ENCODE measurements around the gene LRP1B. TPM values are rescaled to one million over a fixed set of nuclear protein-coding genes. Genes with fewer than 3 reads are reported as not detected.

The LRP1B gene
- total RNA-seq, 4 donors from 2014 or later, result 37.1 to 82.7 (median 50.9) TPM

DNA sequence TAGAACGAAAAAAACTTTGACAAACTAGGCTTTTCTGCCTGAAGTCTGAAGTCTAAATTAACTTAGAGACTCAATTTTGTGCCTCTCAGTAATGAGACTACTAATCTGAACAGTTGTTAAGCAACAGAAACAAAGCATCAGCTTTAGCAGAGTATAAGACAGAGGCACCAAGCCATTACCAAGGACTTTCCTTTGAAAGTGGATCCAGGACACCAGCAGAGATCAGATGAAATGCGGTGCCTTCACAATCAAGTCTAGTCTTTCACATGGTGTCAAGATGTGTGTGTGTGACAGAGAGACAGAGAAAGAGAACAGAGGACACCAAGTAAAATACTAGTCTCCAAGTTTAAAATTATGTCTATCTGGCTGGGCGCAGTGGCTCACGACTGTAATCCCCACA is 1502.9 kb downstream of the LRP1B start:
- no peak for DNase-seq
- Histone ChIP-seq H3K9me3 (no peaks in the 10 kb centered on the region), H3K4me3 (replicated peaks in 1 of 3) (no peak overlapping the region), H3K36me3 (no peaks in the 10 kb centered on the region), H3K4me1 (no peaks in the 10 kb centered on the region), H3K27me3 (no peaks in the 10 kb centered on the region), H3K27ac (no peak overlapping the region)
- intact Hi-C loops (cut with DNase I), result no loop called here
- 90 to 96% methylated on average over 4 of the region's 4 CpGs for WGBS, 2 donors
- TF ChIP-seq, protein P1, sequence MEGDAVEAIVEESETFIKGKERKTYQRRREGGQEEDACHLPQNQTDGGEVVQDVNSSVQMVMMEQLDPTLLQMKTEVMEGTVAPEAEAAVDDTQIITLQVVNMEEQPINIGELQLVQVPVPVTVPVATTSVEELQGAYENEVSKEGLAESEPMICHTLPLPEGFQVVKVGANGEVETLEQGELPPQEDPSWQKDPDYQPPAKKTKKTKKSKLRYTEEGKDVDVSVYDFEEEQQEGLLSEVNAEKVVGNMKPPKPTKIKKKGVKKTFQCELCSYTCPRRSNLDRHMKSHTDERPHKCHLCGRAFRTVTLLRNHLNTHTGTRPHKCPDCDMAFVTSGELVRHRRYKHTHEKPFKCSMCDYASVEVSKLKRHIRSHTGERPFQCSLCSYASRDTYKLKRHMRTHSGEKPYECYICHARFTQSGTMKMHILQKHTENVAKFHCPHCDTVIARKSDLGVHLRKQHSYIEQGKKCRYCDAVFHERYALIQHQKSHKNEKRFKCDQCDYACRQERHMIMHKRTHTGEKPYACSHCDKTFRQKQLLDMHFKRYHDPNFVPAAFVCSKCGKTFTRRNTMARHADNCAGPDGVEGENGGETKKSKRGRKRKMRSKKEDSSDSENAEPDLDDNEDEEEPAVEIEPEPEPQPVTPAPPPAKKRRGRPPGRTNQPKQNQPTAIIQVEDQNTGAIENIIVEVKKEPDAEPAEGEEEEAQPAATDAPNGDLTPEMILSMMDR (IDR thresholded peaks at IDR 0.05), result no peak
- TF ChIP-seq POLR2A (IDR thresholded peaks at IDR 0.05), result no peak

DNA sequence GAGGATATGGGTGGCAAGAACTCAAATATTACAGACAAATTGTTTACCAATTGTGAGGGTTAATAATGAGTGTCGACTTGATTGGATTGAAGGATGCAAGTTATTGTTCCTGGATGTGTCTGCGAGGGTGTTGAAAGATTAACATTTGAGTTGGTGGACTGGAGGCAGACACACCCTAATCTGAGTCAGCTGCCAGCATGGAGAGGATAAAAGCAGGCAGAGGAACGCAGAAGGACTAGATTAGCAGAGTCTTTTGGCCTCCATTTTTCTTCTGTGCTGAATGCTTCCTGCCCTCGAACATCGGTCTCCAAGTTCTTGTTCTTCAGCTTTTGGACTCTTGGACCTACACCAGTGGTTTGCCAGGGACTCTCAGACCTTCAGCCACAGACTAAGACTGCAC is 1503.7 kb downstream of the LRP1B start:
- Histone ChIP-seq H3K4me1 (no peaks in the 10 kb centered on the region), H3K36me3 (no peaks in the 10 kb centered on the region), H3K9me3 (no peaks in the 10 kb centered on the region), H3K4me3 (replicated peaks in 1 of 3) (no peak overlapping the region), H3K27ac (no peak overlapping the region), H3K27me3 (no peaks in the 10 kb centered on the region)
- intact Hi-C loops (cut with DNase I), result no loop called here
- no peak for DNase-seq
- no peak for TF ChIP-seq POLR2A (IDR thresholded peaks at IDR 0.05)
- TF ChIP-seq, protein P1 (IDR thresholded peaks at IDR 0.05), result no peak
- WGBS, 2 donors, result 80 to 93% methylated on average over 5 of the region's 5 CpGs

DNA sequence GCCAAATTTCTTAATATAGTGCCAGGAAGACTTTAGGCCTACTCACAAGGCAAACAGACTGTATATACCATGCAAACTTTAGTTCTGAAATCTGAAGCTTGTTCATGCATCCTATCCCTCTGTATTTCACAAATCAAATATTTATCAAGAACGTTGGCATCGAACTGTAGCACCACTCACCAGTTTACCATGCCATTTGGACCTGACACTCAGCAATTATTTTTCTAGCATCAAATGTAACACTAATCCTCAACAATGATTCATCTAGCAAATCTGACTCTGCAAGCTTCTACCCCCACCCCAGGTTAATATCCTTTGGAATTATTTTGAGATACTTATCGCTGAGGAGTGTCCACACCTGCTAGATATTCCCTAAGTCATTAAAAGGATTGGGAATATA is 1506.6 kb downstream of the LRP1B start:
- Histone ChIP-seq H3K4me1 (no peaks in the 10 kb centered on the region), H3K36me3 (no peaks in the 10 kb centered on the region), H3K4me3 (replicated peaks in 1 of 3) (no peak overlapping the region), H3K27ac (no peak overlapping the region), H3K27me3 (no peaks in the 10 kb centered on the region), H3K9me3 (no peaks in the 10 kb centered on the region)
- DNase-seq, result no peak
- 95 to 96% methylated on average over 3 of the region's 3 CpGs for WGBS, 2 donors
- TF ChIP-seq, protein P1 (IDR thresholded peaks at IDR 0.05), result no peak
- no peak for TF ChIP-seq POLR2A (IDR thresholded peaks at IDR 0.05)
- intact Hi-C loops (cut with DNase I), result no loop called here

DNA sequence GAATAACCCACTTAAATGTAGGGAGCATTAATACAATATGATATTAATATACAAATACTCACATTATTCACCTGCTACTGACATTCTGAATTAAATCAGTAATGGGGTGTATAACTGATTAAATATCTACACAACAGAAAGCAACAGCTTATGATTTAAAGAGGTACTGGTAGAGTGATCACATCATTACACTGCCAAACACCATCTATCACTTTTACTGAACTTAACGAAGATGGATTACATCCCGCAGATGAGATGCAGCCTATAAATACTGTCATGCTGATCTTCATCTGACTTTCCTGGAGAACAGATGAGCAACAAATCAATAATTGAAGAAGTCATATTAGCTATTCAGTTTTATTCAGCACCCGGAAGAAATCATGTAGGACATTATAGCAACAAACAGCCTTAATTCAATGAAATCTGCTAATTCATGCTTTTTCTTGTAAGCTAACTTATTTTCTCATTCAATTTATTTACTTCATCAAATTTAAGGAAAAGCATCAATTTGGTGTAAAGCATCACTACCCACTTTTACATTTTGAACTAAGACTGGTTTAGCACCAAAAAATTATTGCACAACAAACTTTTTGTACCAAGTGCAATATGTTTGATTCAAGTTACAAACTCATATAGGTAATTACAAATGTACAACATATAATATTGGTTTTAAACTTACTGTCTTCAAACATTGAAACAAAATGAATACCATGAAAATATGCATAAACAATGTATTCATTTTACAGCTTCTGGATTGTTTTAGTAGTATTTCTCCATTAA is 1509.0 kb downstream of the LRP1B start:
- Histone ChIP-seq H3K36me3 (no peaks in the 10 kb centered on the region), H3K9me3 (no peaks in the 10 kb centered on the region), H3K4me1 (no peaks in the 10 kb centered on the region), H3K27ac (no peak overlapping the region), H3K4me3 (replicated peaks in 1 of 3) (no peak overlapping the region), H3K27me3 (no peaks in the 10 kb centered on the region)
- TF ChIP-seq, protein P1 (IDR thresholded peaks at IDR 0.05), result no peak
- TF ChIP-seq POLR2A (IDR thresholded peaks at IDR 0.05), result no peak
- 95% methylated on average over 3 of the region's 3 CpGs for WGBS, 2 donors
- no peak for DNase-seq
- intact Hi-C loops (cut with DNase I), result no loop called here

DNA sequence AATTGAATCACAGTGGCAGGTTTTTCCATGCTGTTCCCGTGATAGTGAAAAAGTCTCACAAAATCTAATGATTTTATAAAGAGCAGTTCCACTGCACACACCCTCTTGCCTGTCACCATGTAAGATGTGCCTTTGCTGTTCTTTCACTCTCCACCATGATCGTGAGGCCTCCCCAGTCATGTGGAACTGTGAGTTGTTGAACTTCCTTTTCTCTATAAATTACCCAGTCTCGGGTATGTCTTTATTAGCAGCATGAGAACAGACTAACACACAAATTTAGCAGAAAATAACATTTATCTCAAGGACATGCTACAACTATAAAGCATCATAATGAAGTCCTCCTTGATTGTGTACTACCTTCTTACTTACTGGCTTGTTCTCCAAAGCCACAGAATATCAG is 1526.0 kb downstream of the LRP1B start:
- Histone ChIP-seq H3K36me3 (no peaks in the 10 kb centered on the region), H3K27me3 (no peaks in the 10 kb centered on the region), H3K9me3 (no peaks in the 10 kb centered on the region), H3K4me1 (no peaks in the 10 kb centered on the region), H3K4me3 (replicated peaks in 1 of 3) (no peak overlapping the region), H3K27ac (no peak overlapping the region)
- intact Hi-C loops (cut with DNase I), result no loop called here
- no peak for DNase-seq
- WGBS, 2 donors, result 72 to 74% methylated on average over 3 of the region's 3 CpGs
- no peak for TF ChIP-seq POLR2A (IDR thresholded peaks at IDR 0.05)

All from thyroid gland (tissue), 4 donors.